H4 (cell line): ENCODE measurements around the gene CRYBG3. TPM values are rescaled to one million over a fixed set of nuclear protein-coding genes. Genes with fewer than 3 reads are reported as not detected.
"Not testable (repeated sequence)": the region's sequence is repeated elsewhere in the genome, so short reads cannot be mapped to it uniquely, and the experiment has no call there.

ENCODE experiments used
- DNase-seq: peaks from one replicate; pipeline ENCODE4 v3.0.0-alpha.2; 2015; ENCODE audit warnings: low spot score
- total RNA-seq: library from RNA; depleted of rRNA; stranded (reverse); fragments of >200 nt; shearing (Covaris generic); gene quantifications from 2 replicates; pipeline ENCODE4 v1.2.3, GENCODE V29; 2014; rRNA removed

CRYBG3 gene
- 8.2 and 9.2 TPM in 2 replicates for total RNA-seq

DNA sequence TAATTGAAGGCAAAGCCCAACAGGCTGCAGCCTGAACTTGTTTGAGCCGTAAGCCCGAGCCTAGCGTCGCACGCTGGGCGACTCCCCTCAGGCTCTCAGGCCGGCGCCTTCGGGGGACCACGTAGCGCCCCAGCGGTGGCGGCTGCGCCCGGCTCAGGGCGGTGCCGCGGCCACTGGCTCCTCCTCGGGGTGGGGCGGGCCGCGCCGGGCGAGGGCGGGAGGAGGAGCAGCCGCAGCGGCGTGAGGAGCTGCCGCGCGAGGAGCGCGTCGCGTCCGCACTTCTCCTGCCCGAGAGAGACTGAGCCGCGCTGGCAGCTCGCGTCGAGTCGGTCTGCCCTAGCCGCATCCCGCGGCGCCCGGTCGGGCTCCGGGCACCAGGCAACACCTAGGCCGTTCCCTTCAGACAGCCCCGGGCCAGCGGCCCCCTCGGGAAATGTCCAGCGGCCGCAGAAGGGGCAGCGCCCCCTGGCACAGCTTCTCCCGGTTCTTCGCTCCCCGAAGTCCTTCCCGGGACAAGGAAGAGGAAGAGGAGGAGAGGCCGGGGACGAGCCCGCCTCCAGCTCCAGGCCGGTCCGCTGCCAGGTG is at the start of gene CRYBG3:
Gene CRYBG3, plus strand, starts transcription at position 238 of the 585 bp plus-strand sequence. Its CDS starts 196 bp downstream, at position 434.
- DNase-seq: peak; percentile 70

GRCh38 chr3:97772926-97773325 is 48.9 kb upstream of the CRYBG3 start:
- DNase-seq: no peak

DNA sequence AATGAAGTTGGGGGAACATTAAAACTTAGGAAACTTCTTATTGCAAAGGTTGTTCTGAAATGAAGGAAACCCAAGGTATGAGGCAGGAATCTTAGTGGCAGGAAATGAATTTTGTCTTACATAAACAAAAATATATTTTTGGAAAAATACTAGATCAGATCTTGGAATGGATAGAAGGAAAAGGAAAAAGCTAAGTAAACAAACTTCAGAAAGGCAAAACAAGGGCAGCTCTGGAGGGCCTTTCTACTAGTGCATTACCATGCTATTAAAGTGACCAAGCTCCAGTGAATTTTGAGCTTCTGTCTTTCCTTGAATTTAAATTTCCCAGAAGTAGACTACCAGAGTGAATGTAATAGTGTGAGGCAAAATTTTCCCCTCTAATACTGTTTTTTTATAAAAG is 43.7 kb upstream of the CRYBG3 start:
- no peak for DNase-seq

- DNase-seq: peak; percentile 53
Measured at GRCh38 chr3:97793420-97794019, 28.3 kb upstream of the CRYBG3 start.

DNA sequence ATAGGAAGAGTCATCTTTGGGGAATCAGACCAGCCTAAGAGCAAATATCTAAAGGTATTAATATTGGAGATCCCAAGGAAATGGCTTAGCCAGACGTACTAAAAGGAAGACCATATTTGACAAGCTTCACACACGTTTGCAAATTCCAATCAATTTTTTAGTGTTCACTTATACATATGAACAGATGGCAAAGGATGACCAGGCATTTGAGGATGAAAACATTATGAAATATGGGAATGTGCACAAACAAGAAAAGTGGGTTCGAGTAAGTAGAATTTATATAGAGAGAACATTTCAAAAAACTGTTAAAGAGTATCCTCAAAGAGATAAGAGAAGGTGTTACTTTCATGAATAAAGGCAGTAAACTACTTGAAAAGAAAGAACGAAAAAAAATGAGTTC is 25.9 kb upstream of the CRYBG3 start:
- no peak for DNase-seq

- DNase-seq: no peak
Measured at GRCh38 chr3:97804471-97804870, 17.3 kb upstream of the CRYBG3 start.

GRCh38 chr3:97810779-97811390 is 10.9 kb upstream of the CRYBG3 start:
- DNase-seq: no peak

DNA sequence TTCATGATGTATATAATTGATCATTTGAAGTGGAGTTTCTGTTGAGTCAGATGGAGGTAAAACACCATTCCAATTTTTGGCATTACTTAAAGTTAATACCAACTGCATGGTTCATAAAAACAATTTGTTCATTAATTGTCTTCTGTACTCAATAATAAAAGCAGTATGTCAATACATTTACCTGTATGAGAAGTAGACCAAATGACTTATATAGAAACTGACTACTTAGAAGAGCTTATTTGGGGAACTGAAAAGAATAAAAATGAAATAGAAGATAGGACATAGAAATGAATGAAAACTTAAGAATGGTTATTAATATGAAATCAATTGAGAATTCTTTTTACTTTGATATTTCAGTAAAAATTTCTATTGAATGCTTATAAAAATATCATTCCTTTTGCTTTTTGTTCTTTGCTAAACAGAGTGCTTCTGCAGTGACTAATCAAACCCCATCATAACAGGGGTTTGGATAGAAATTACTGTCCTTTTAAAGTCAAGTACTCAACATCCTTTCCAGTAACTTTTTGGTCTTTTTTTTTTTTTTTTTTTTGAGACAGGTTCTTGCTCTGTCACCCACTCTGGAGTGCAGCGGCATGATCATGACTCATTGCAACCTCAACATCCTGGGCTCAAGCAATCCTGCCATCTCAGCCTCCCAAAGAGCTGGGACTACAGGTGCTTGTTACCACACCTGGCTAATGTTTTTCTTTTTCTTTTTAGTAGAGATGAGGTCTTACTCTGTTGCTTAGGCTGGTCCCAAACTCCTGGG is 6.5 kb upstream of the CRYBG3 start:
- DNase-seq: peak; percentile 40

GRCh38 chr3:97816811-97817210 is 5.0 kb upstream of the CRYBG3 start:
- no peak for DNase-seq

- no peak for DNase-seq
Measured at GRCh38 chr3:97817965-97818364, 3.8 kb upstream of the CRYBG3 start.

- DNase-seq: no peak
Measured at GRCh38 chr3:97820780-97821179, 1.0 kb upstream of the CRYBG3 start.

- DNase-seq: no peak
Measured at GRCh38 chr3:97821287-97821773, 481 bp upstream of the CRYBG3 start.

- DNase-seq: peak; percentile 11
Measured at GRCh38 chr3:97822359-97822775, 556 bp downstream of the CRYBG3 start.

DNA sequence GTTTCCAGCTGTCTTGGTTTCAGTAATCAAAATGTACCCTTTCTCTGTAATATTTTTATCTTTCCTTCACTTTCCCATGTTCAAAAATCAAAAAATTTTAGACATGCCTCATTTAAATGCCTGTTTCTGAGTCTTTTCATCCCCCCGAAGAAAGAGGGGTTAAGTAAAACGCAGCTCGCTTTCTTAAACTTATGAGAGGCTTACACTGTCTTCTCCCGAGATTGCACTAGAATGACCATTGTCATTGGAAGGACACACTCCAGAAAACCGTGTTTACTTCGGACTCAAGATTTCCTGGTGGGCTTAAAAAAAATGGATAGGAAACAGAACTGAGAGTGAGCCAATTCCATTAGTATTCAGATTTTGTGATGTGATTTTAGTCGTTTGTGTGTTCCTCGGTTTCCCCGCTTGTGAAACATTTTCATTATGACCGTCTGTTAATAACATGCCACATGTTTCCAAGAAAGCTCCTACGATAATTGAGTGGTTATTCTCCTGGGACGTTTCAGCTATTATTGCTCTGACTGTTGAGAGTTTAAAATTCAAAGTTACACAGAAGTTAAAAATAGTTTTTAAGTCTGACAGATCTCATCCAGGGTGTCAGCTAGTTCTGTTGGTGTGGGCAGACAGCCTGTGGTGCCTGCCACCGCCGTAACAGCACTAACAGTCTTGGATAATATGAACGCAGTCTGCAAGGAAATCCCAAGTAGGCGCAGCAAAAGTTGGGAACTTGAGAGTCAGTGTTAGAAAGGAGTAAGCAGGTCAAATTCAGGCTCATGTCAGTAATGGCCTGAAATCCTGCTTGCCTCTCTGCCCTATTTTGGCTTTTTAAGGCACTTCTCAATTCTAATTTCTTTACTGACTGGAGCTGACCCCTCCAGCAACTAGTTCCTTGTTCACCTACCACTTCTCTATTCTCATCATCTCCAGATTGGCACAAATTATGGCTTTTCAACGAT is 1.5 kb downstream of the CRYBG3 start:
- DNase-seq: no peak

DNA sequence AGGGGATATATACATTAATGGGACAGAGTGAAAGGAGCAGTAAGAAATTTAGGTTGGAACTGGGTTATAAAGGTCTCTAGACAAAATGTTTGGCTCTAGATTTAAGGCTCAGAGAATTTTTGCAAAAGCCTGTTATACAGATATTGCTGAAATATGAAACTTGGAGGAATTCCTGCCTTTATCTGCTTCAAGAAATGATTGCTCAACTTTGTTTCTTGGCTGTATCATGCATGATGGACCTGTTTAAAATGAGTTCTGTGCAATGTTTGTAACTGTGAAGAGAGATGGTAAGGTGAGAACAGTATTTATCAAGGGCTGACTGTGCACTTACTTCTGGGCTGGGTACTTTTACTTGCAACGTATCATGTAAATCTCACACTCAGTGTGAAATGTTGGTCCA is 3.3 kb downstream of the CRYBG3 start:
- DNase-seq: no peak

GRCh38 chr3:97827741-97828471 is 6.1 kb downstream of the CRYBG3 start:
- no peak for DNase-seq

- DNase-seq: no peak
Measured at GRCh38 chr3:97829198-97829597, 7.4 kb downstream of the CRYBG3 start.

- no peak for DNase-seq
Measured at GRCh38 chr3:97830638-97831037, 8.8 kb downstream of the CRYBG3 start.

DNA sequence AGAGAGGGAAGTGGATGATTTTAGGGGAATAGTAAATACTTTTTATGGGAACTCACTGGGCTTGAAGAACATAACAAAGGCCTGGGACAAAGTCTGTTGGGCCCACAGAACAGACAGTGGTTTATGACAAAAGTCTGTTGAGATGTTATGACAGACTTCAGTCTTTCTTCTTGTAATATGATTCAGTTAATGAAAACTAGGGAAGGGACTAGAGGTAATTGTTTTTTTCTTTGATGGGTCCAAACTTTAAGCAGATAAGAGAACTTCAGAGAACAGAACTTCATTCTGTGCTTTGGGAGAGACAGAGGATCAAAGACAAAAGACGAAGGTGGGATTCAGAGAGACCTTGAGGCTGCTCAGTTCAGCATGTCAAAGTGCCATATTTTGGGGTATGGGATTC is 9.3 kb downstream of the CRYBG3 start:
- no peak for DNase-seq

GRCh38 chr3:97833184-97833583 is 11.4 kb downstream of the CRYBG3 start:
- DNase-seq: not testable (repeated sequence)

DNA sequence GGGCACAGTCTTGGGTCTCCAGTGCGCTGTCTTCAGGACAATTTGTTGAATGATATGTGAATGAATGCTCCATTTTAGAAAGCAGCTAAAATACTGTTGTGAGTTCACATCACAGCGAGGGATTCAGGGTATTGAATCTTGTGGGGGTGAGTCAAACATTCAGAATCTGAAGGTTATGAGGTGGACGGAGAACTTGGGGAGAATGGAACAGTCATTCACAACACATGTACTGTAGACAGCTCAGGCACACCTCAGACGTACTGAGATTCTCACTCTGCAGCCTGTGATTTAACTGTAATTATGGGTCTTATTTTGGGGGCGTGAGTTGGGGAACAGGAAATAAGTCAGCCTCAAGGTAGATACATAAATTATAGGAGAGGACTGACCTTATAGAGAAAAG is 13.9 kb downstream of the CRYBG3 start:
- DNase-seq: no peak
